Measurements from ENCODE around the gene OCSTAMP. TPM values are rescaled to one million over a fixed set of nuclear protein-coding genes. Genes with fewer than 3 reads are reported as not detected.

The OCSTAMP gene, protein sequence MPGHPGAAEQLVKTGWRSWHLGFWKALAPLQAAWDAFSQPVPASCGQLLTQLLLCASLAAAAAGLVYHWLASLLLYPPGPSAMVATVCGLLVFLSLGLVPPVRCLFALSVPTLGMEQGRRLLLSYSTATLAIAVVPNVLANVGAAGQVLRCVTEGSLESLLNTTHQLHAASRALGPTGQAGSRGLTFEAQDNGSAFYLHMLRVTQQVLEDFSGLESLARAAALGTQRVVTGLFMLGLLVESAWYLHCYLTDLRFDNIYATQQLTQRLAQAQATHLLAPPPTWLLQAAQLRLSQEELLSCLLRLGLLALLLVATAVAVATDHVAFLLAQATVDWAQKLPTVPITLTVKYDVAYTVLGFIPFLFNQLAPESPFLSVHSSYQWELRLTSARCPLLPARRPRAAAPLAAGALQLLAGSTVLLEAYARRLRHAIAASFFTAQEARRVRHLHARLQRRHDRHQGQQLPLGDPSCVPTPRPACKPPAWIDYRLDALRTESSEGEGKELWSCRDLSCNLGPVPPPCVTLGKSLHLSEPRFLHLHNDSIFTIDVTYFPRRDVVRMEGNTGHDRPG
- total RNA-seq: not detected in 2 replicates

DNA sequence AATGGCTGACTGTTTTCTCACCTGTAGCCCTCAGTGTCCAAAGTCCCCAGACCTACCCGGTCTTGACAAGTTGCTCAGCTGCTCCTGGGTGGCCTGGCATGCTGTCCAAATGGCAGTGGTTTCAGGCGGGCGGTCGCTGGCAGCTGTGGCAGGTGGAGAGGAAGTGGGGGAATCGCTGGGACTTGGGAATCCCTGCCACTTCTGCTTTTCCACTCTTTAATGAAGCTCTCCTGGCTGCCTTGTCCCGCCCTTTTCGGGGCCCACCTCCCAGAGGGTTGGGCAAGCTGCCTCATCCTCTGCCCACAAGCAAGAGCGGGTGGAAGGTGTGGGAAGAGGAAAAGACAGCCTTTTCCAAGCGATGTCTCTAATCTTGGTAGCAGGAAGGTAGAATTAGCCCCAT is at the start of gene OCSTAMP:
Gene OCSTAMP, minus strand, starts transcription at position 194 of the 400 bp plus-strand sequence. Its CDS starts 94 bp downstream, at position 100.
- DNase-seq: no peak

- no peak for DNase-seq
Observed at GRCh38 chr20:46599227-46599987, 49.0 kb upstream of the OCSTAMP start.

- DNase-seq: no peak
Observed at GRCh38 chr20:46595933-46596332, 45.5 kb upstream of the OCSTAMP start.

DNA sequence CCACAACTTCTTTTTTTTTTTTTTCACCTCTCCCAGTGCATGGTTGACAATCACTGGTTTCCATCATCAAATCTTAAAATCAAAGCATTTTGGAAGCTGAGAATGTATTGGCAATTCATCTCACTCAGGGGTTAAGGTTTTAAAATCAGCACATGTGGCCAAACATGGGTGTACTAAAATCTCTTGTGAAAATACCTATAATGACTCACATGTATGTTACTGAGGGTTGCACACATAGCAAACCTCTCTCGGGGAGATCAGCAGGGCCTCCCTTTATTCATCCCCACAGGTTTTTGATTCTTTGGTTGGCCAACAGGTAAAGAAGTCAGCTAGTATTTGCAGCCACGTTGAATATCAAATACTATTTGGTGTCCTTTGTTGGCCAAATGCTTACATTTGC is 44.3 kb upstream of the OCSTAMP start:
- DNase-seq: no peak

- DNase-seq: peak; percentile 9
Observed at GRCh38 chr20:46592580-46593362, 42.3 kb upstream of the OCSTAMP start.

DNA sequence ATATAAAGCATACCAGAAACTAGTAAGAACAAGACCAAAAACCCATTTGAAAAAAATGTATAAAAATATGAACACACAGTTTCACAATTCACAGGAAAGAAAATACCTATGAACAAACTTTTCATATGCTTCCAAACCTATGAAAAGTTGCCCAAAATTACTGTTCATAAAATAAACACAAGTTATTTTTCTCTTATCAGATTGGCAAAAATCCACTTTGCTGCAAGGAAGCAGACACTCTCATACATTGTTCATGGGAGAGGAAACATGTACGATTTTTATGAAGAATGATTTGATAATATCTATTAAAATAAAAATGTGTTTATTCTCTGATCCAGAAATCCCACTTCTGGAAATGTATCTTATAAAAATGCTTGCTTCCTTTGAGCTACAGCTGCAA is 40.0 kb upstream of the OCSTAMP start:
- DNase-seq: peak; percentile 2

DNA sequence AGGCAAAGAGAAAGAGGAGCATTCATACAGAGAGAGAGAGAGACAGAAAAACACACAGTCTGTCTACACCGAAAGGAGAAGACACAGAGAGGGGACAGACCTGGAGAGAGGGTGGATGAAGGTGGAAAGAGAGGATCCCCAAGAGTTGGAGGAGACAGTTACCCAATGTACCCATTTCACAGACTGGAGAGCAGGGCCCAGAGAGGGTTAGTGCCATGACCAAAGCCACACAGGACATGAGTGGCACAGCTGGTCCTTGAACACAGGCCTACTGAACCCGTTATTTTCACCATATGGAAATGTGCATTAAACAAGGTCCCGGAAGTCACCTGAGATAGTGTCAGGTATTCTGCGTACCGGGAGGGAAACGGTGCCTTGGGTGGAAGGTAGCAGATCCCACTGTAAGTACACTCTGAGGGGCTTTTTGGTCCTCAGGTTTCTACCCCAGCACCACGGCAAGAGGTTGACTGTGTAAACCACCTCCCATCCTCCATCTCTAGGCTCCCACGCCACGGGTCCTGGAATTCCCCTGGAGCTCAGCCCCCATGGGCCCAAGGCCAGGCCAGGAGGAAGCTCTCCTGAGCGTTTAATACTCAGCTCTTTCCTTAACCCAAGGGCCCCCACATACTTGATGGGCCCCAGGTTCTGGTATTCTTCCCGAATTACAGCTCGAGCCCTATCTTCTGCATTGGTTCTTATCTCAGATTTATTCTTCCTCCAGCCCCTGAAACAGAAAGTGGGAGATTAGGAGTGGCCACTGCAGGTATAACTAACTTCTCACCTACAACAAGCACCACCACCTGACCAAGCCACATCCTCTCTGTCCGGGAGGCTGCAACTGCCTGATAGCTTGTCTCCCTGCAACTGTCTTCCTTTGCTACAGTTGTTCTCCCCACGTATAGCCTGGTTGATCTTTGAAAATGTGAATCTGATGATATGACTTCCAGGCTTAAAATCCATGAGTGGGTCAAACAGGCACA is 38.4 kb upstream of the OCSTAMP start:
- no peak for DNase-seq

- no peak for DNase-seq
Observed at GRCh38 chr20:46587986-46588385, 37.5 kb upstream of the OCSTAMP start.

DNA sequence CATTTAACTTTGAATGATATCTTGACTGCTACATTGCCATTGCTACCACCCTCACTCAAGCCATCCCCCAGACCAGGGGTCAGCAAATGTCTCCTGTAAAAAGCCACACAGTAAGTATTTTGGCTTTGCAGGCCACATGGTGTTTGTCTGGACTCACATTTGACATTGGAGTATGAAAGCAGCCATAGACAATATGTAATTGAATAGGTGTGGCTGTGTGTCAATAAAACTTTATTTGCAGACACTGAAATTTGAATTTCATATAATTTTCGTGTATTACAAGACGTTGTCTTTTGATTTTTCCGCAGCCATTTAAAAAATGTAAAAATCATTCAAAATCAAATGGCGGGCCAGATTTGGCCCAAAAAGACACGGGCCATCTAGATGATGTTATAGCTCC is 36.3 kb upstream of the OCSTAMP start:
- no peak for DNase-seq

DNA sequence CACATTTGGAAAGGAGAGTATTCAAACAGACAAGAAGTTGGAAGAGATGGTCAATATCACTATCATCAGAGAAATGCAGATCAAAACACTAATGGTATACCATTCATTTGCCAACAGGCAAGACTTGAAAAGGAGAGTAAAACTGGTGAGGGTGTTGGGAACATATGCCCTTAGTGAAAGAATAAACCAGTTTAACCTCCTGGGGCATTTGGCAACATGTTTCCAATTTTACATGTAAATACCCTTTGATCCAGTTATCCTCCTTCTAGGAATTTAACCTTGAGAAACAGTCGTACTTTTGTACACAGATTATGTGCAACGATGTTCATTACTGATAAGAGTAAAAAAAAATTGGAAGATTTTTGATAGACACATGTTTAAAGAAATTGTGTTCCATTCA is 34.1 kb upstream of the OCSTAMP start:
- DNase-seq: no peak

DNA sequence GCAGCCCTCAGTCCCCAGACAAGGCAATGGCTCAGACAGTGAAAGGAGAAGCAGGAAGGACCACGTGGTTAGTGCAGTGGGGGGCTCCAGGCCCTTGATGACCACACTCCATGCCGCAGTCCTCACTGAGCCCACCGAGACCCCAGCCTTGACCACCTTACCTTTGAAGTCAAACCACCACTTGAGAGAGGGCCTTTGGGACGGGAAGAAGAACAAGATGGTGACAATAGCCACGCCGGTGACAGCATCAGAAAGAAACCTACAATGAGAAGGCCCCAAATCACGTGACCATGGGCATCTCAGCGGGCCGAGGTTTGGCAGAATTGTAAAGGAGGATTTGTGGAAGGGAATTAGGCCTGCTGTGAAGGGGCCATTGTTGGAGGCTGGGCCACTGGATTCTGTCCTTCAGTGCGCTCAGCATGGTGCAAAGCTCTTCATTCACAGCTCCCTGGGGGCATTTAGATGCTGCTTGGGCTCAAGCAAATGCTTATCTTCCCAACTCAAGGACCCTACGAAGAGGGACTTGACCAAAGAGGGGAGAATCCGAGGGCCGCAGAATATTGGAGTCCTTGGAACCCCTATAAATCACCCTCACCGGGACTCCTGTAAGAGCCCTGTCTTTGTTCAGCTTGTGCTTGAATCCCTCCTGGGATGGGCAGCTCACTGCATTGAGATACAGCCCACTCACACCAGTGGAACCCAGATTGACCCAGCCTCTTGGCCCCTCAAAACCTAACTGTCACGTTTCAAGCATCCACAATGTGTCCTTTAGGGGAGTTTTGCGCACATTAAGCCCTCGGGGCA is 33.2 kb upstream of the OCSTAMP start:
- no peak for DNase-seq

DNA sequence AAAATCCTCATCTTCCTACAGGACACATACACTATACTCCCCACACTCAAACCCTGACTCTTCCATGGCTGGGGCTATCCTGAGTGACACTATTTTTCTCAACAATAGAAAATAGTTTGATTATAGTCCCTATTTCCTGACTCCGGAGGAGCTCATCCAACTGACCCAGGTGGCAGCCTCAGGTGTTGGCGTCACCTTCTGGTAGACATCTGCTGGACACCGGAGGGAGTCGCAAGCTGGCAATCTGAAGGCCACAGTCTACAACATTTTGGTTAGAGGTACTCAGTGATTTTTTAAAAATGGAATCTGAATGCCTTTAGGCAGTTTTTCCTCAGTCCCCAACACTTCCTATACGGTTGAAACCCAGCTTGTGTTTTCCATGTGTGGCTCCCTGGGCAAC is 32.2 kb upstream of the OCSTAMP start:
- DNase-seq: no peak

GRCh38 chr20:46581391-46581790 is 30.9 kb upstream of the OCSTAMP start:
- no peak for DNase-seq

DNA sequence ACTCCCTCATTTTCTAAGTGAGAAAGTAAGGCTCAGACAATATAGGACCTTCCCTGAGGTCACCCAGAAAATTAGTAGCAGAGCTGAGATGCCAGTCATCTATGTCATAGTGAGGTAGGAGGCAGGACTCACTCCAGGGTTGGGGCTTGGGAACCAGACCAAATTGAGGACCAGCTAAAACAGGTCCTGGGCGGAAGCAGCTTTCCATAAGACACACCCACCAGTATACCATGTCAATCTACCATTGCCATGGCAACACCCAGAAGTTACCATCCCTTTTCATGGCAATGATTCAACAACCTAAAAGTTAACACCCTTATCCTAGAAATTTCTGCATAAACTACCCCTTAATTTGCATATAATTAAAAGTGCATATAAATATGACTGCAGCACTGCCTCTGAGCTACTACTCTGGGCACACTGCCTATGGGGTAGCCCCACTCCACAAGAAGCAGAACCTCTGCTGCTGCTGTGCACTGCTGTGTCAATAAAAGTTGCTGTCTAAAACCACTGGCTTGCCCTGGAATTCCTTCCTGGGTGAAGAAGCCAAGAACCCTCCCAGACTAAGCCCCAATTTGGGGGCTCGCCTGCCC is 30.3 kb upstream of the OCSTAMP start:
- DNase-seq: no peak

- no peak for DNase-seq
Observed at GRCh38 chr20:46578745-46579144, 28.3 kb upstream of the OCSTAMP start.

DNA sequence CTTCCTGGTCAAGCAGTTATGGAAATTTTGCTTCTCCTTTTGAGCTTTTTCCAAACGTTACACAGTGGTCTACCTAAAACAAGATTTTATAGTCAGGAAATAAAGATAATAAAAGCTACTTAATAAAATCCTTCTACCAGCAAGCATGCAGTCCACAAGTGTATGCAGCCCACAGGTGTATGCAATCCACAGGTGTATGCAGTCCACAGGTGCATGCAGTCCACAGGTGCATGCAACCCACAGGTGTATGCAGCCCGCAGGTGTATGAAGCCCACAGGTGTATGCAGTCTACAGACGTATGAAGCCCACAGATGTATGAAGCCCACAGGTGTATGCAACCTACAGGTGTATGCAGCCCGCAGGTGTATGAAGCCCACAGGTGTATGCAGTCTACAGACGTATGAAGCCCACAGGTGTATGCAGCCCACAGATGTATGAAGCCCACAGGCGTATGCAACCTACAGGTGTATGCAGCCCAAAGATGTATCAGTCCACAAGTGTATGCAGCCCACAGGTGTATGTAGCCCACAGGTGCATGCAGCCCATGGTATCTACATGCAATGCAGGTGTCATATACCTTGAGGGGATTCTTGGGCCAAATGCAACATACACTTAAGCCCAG is 26.4 kb upstream of the OCSTAMP start:
- DNase-seq: no peak

GRCh38 chr20:46575937-46576461 is 25.5 kb upstream of the OCSTAMP start:
- no peak for DNase-seq

- DNase-seq: no peak
Observed at GRCh38 chr20:46575394-46575793, 24.9 kb upstream of the OCSTAMP start.

DNA sequence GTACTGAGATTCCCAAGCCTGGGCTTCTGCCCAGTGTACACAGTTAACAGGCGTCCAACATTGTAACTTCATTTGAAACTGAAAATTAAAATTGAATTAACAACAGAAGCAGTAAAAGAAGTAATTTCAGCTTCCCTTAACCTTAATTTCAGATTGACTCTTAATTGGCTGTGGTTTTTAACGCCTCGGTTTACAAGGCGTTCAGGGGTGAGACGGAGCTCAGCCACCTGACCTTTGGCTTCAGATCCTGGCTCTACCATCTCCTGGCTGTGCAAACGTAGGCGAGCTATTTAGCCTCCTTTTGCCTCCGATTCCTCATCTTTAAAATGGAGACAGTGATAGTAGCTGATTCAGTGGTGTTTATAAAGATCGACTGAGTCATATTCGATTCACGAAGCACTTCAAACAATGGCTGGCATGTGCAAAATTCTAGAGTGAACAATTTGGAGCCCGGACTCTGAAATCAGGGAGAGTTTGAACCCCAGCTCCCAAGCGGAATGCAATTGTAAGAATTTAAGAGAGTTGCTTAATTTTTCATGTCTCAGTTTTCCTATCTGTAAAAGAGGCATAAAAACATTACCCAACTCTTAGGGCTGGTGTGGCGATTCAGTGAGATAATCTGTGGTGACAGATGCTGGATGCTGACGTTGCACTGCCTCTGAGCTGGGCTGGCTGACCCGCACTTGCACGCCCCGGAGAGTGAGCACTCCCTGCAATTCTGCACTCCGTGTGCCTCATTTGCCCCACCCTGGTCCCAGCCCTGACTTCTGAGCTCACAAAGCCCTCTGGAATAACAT is 23.5 kb upstream of the OCSTAMP start:
- no peak for DNase-seq

Measured in dermis blood vessel endothelial cell (primary cell).